BJ (cell line): ENCODE data around the gene IBA57. TPM values are rescaled to one million over a fixed set of nuclear protein-coding genes. Genes with fewer than 3 reads are reported as not detected.

Experiments
- CTCF ChIA-PET: fragments of 350-600 bp; formaldehyde crosslinking; extraction: SDS; loops from one replicate; lab custom pipeline; 2021; ENCODE audit warnings: antibody characterized with exemption, inconsistent platforms; lab: Yijun Ruan, JAX
- POLR2A ChIA-PET: fragments of 300-600 bp; sonication (Branson Sonifier 250); formaldehyde crosslinking; extraction: SDS; loops from one replicate; lab custom pipeline; 2021; ENCODE audit warnings: antibody characterized with exemption; lab: Charles Lee
- DNase-seq: peaks from one replicate; pipeline ENCODE4 v3.0.0-alpha.2; 2011; ENCODE audit warnings: low read depth
- H3K27me3 ChIP-seq: 2 replicates; pipeline ENCODE4 v1.6.0; 2011; ENCODE audit warnings: low read length; ENCODE audit not compliant: control insufficient read depth, insufficient read depth
- H3K36me3 ChIP-seq: 2 replicates; pipeline ENCODE4 v1.5.1; 2011; ENCODE audit warnings: low read length; ENCODE audit not compliant: control insufficient read depth, insufficient read depth
- H3K4me3 ChIP-seq: 2 replicates; pipeline ENCODE4 v1.5.1; 2011; ENCODE audit warnings: low read depth, mild to moderate bottlenecking, control low read depth, low read length
- CTCF ChIP-seq: IDR thresholded peaks from 2 replicates; pipeline ENCODE4 v1.5.1; 2011; ENCODE audit warnings: low read depth, mild to moderate bottlenecking, control low read depth, inconsistent platforms, low read length, moderate library complexity; ENCODE audit not compliant: insufficient read depth
- polyA plus RNA-seq: library from polyadenylated mRNA; depleted of rRNA; stranded (reverse); fragments of >200 nt; gene quantifications from 2 replicates; pipeline ENCODE4 v1.2.3, GENCODE V29; 2011

IBA57 gene
- polyA plus RNA-seq, 1 experiment: 2.8 TPM

DNA sequence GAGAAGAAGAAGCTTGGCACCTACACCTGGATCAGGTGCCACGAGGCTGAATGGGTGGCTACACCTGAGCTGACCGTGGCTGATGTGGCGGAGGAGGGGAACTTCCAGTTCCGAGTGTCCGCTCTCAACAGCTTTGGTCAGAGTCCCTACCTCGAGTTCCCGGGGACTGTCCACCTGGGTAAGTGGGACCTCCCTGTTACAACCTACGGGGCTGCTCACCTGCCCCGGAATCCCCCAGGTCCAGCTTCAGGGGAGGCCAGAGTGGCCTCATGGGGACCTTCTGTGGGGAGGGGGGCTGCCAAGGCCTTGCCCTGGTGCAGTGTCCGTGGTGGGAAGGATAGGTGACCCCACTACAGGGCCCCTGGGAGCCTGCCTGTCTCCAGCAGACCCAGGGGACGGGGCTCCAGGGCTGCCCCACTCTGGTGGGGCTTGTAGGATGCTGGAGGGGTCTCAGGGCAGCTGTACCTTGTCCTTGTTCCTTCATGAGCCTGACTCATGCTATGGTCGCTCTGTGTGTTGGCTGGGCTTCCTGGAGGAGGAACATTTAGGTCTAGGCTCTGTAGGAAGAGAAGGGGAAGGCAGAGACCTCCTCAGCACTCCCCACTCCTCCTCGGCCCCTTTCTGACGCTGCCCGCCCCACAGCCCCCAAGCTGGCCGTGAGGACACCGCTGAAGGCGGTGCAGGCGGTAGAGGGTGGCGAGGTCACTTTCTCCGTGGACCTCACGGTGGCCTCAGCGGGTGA lies 49.5 kb downstream of the IBA57 start:
- H3K4me3 ChIP-seq: no peak overlapping the region
- ChIA-PET POLR2A (no interaction called here), CTCF (interaction anchor here (1.4 to 2.4 kb wide), 3 partner anchors 9 to 178 kb away, joined by 4 to 10 read pairs (median 4); no protein-coding TSS in a partner anchor)
- no peaks in the 10 kb centered on the region for H3K27me3 ChIP-seq
- no peak for TF ChIP-seq CTCF
- H3K36me3 ChIP-seq: peaks cover 6% of the 10 kb centered on the region
- DNase-seq: no peak

- DNase-seq: no peak
- no peak for TF ChIP-seq CTCF
- ChIA-PET CTCF (interaction anchor here (1.4 to 2.4 kb wide), 2 partner anchors 13 to 178 kb away, joined by 4 to 10 read pairs; no protein-coding TSS in a partner anchor), POLR2A (no interaction called here)
- H3K36me3 ChIP-seq: peaks cover 9% of the 10 kb centered on the region
- H3K27me3 ChIP-seq: no peaks in the 10 kb centered on the region
- no peak overlapping the region for H3K4me3 ChIP-seq
Observed at GRCh38 chr1:228215663-228216116, 50.1 kb downstream of the IBA57 start.

GRCh38 chr1:228216371-228217320 lies 51.0 kb downstream of the IBA57 start:
- peaks cover 9% of the 10 kb centered on the region for H3K36me3 ChIP-seq
- TF ChIP-seq CTCF: no peak
- ChIA-PET CTCF (interaction anchor here (0.6 to 3.0 kb wide), 7 partner anchors 9 to 243 kb away, joined by 3 to 30 read pairs (median 3); no protein-coding TSS in a partner anchor), POLR2A (no interaction called here)
- H3K27me3 ChIP-seq: no peaks in the 10 kb centered on the region
- no peak overlapping the region for H3K4me3 ChIP-seq
- no peak for DNase-seq

- ChIA-PET POLR2A (no interaction called here), CTCF (interaction anchor here (0.6 to 3.0 kb wide), 9 partner anchors 8 to 242 kb away, joined by 3 to 30 read pairs (median 3); no protein-coding TSS in a partner anchor)
- peaks cover 10% of the 10 kb centered on the region for H3K36me3 ChIP-seq
- no peak overlapping the region for H3K4me3 ChIP-seq
- TF ChIP-seq CTCF: peak; percentile 55
- no peak for DNase-seq
- no peaks in the 10 kb centered on the region for H3K27me3 ChIP-seq
Observed at GRCh38 chr1:228217551-228218344, 52.1 kb downstream of the IBA57 start.
